Body of pancreas (tissue), 4 donors: ENCODE measurements around the gene GJA3.

ENCODE experiments used
- CTCF ChIP-seq, 7 experiments: fragments of 450-650 bp in 4 of 7; fragments of 200-600 bp in 3 of 7; sonication (generic) in 3 of 7; IDR thresholded peaks; one replicate each; pipeline ENCODE4 v1.5.1; 2016 to 2019; ENCODE audit warnings: antibody characterized with exemption in 7 of 7
- POLR2A ChIP-seq, 3 donors: fragments of 450-650 bp; IDR thresholded peaks; one replicate each; pipeline ENCODE4 v1.6.1; 2016; ENCODE audit warnings: antibody characterized with exemption in 3 of 3, mild to moderate bottlenecking in 2 of 3

DNA sequence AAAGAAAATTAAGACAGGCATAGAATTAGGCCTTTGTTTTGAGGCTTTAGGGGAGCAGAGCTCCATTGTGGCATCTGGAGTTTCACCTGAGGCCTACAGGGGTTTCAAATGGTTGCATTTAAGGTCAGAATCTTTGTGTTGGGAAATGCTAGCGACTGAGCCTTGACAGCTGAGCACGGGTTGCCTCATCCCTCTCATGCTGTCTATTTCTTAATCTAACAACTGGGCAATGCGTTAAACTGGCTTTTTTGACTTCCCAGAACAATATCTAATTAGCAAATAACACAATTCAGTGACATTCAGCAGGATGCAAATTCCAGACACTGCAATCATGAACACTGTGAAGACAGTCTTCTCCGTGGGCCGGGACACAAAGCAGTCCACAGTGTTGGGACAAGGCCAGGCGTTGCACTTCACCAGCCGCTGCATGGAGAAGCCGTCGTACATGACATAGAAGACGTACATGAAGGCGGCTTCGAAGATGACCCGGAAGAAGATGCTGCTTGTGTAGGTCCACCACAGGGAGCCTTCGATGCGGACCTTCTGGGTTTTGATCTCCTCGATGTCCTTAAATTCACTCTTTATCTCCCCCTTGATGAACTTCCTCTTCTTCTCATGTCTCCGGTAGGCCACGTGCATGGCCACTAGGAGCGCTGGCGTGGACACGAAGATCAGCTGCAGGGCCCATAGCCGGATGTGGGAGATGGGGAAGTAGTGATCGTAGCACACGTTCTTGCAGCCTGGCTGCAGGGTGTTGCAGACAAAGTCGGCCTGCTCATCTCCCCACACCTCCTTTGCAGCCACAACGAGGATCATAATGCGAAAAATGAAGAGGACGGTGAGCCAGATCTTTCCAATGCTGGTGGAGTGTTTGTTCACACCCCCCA, 28.1 kb upstream of the GJA3 start:
- TF ChIP-seq CTCF (IDR thresholded peaks at IDR 0.05), result no peak
- no peak for TF ChIP-seq POLR2A (IDR thresholded peaks at IDR 0.05)
